ENCODE results near the gene TICRR. TPM values are rescaled to one million over a fixed set of nuclear protein-coding genes. Genes with fewer than 3 reads are reported as not detected.

TICRR gene
- total and polyA plus RNA-seq, 2 of the 13 experiments (the other 11 are each of a cell fraction or from before 2014, with no cell fraction given), result 4.1 to 14.3 TPM

- TF ChIP-seq ZGPAT (CRISPR knock-in tag; IDR thresholded peaks at IDR 0.05) (no peak; the same call in 1 of the 2 replicates), PREB (CRISPR knock-in tag; IDR thresholded peaks at IDR 0.05) (no peak), ZNF160 (CRISPR knock-in tag; IDR thresholded peaks at IDR 0.05) (no peak; the same call in 1 of the 2 replicates), MTA1 (CRISPR knock-in tag; IDR thresholded peaks at IDR 0.05; ENCODE audit: borderline replicate concordance) (no peak; the same call in 1 of the 2 replicates), NCOA1 (CRISPR knock-in tag; IDR thresholded peaks at IDR 0.05) (0 out of 2 replicates have a peak, but pooled peaks have one; percentile 43), IKZF1 (IDR thresholded peaks at IDR 0.05) (no peak), ARID2 (CRISPR knock-in tag; IDR thresholded peaks at IDR 0.05; ENCODE audit: borderline replicate concordance) (peak; percentile 86; the same call in 1 of the 2 replicates), NBN (conservative IDR thresholded peaks at IDR 0.05) (no peak), HOXD1 (CRISPR knock-in tag; IDR thresholded peaks at IDR 0.05) (no peak; the same call in 1 of the 2 replicates), ZNF180 (CRISPR knock-in tag; IDR thresholded peaks at IDR 0.05; ENCODE audit: borderline replicate concordance, low read depth) (no peak), SP2 (CRISPR knock-in tag; IDR thresholded peaks at IDR 0.05) (peak; percentile 91), MZF1 (CRISPR knock-in tag; IDR thresholded peaks at IDR 0.05; ENCODE audit: borderline replicate concordance) (no peak), FOSL2 (CRISPR knock-in tag; IDR thresholded peaks at IDR 0.05) (no peak), ZFP36L1 (CRISPR knock-in tag; IDR thresholded peaks at IDR 0.05) (peak; percentile 96), HMG20A (CRISPR knock-in tag; IDR thresholded peaks at IDR 0.05; ENCODE audit: borderline replicate concordance) (no peak), KLF6 (CRISPR knock-in tag; IDR thresholded peaks at IDR 0.05) (no peak), ZNF724P (CRISPR knock-in tag; IDR thresholded peaks at IDR 0.05; ENCODE audit: borderline replicate concordance) (peak; percentile 66; the same call in 1 of the 2 replicates), REST (IDR thresholded peaks at IDR 0.05; ENCODE audit: borderline replicate concordance in 1 of 2, low read depth in 1 of 2, low read length in 2 of 2) (no peak), TGIF2 (CRISPR knock-in tag; IDR thresholded peaks at IDR 0.05) (peak; percentile 97), ZNF547 (CRISPR knock-in tag; IDR thresholded peaks at IDR 0.05) (peak; percentile 26; the same call in 1 of the 2 replicates), ZNF546 (CRISPR knock-in tag; conservative IDR thresholded peaks at IDR 0.05) (0 out of 2 replicates have a peak, but pooled peaks have one; percentile 35), ZNF781 (CRISPR knock-in tag; IDR thresholded peaks at IDR 0.05; ENCODE audit: borderline replicate concordance, not compliant biosample characterization) (no peak)
- TF ChIP-seq, protein P1, sequence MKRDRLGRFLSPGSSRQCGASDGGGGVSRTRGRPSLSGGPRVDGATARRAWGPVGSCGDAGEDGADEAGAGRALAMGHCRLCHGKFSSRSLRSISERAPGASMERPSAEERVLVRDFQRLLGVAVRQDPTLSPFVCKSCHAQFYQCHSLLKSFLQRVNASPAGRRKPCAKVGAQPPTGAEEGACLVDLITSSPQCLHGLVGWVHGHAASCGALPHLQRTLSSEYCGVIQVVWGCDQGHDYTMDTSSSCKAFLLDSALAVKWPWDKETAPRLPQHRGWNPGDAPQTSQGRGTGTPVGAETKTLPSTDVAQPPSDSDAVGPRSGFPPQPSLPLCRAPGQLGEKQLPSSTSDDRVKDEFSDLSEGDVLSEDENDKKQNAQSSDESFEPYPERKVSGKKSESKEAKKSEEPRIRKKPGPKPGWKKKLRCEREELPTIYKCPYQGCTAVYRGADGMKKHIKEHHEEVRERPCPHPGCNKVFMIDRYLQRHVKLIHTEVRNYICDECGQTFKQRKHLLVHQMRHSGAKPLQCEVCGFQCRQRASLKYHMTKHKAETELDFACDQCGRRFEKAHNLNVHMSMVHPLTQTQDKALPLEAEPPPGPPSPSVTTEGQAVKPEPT (CRISPR knock-in tag; IDR thresholded peaks at IDR 0.05; ENCODE audit: low read depth), result 0 out of 2 replicates have a peak, but pooled peaks have one; percentile 20
Observed at GRCh38 chr15:89575146-89575655, at the start of gene TICRR (continued).
